T-helper 2 cell treated with Interferon-gamma antibody and Interleukin-4, amounts not matched to agents 100 ng/mL and 5 ng/mL, for 36 hours (primary cell): Measurements from ENCODE around the gene ZSCAN5A. TPM values are rescaled to one million over a fixed set of nuclear protein-coding genes. Genes with fewer than 3 reads are reported as not detected.

ENCODE experiments used
- total RNA-seq: library from RNA; stranded (reverse); gene quantifications from 2 replicates; pipeline ENCODE4 v1.2.3, GENCODE V29; 2022

The ZSCAN5A gene
- total RNA-seq, 1 donor from 2014 or later, result 10.1 TPM

Other genes with a start within 250 kb of the ZSCAN5A start
- gene ZNF787, start 193.5 kb downstream of the ZSCAN5A start, total RNA-seq, result 32.6 and 33.3 TPM in 2 replicates
- 29.6 and 32.4 TPM in 2 replicates for gene ZNF444, start 173.6 kb downstream of the ZSCAN5A start, total RNA-seq
- not detected in 2 replicates for gene GALP, start 138.8 kb downstream of the ZSCAN5A start, total RNA-seq
- gene ZSCAN5B, start 117.1 kb downstream of the ZSCAN5A start, total RNA-seq, result not detected in 2 replicates
- gene ZSCAN5C, start 112.6 kb downstream of the ZSCAN5A start, total RNA-seq, result not detected in 2 replicates
- gene EDDM13, start 42.1 kb downstream of the ZSCAN5A start, total RNA-seq, result 2.8 and 3.7 TPM in 2 replicates
- 1.1 and 1.7 TPM in 2 replicates for gene ZNF582, start 78.7 kb upstream of the ZSCAN5A start, total RNA-seq
- gene ZNF583, start 89.5 kb upstream of the ZSCAN5A start, total RNA-seq, result 2.9 and 3.9 TPM in 2 replicates
- 0.05 TPM in 1 of 2 replicates, not detected in the other for gene ZNF667, start 162.5 kb upstream of the ZSCAN5A start, total RNA-seq
- 0.07 and 0.09 TPM in 2 replicates for gene ZNF471, start 193.0 kb upstream of the ZSCAN5A start, total RNA-seq
- 2.0 and 2.3 TPM in 2 replicates for gene ZFP28, start 224.1 kb upstream of the ZSCAN5A start, total RNA-seq